SU-DHL-6 (cell line): ENCODE results near the gene RNF123.

Experiments used
- H2AFZ ChIP-seq: fragments of 200-600 bp; sonication (generic); 2 replicates; pipeline ENCODE4 v1.6.1; 2014; ENCODE audit warnings: low read depth, mild to moderate bottlenecking, moderate library complexity, mixed read lengths, antibody characterized with exemption, low read length; ENCODE audit not compliant: severe bottlenecking
- H3F3A ChIP-seq: fragments of 200-600 bp; shearing (Covaris generic); 2 replicates; pipeline ENCODE4 v1.6.0; 2016; ENCODE audit warnings: antibody characterized with exemption, mild to moderate bottlenecking; ENCODE audit not compliant: insufficient read depth
- H3K27ac ChIP-seq: fragments of 200-600 bp; sonication (generic); 2 replicates; pipeline ENCODE4 v1.5.1; 2016; ENCODE audit warnings: low read depth, mild to moderate bottlenecking, low read length, moderate library complexity, mixed read lengths
- H3K27me3 ChIP-seq: fragments of 200-600 bp; sonication (generic), shearing (Covaris generic); 2 replicates; pipeline ENCODE4 v1.6.0; 2014; ENCODE audit warnings: mild to moderate bottlenecking, low read length
- H3K36me3 ChIP-seq: fragments of 200-600 bp; sonication (generic); 2 replicates; pipeline ENCODE4 v1.6.1; 2014; ENCODE audit warnings: mild to moderate bottlenecking, low read length, mixed read lengths
- H3K4me2 ChIP-seq: fragments of 300-600, 200-600 bp; shearing (Covaris generic), sonication (generic); 2 replicates; pipeline ENCODE4 v1.6.0; 2014; ENCODE audit warnings: low read length, low read depth, mild to moderate bottlenecking; ENCODE audit not compliant: poor library complexity, severe bottlenecking
- H3K4me3 ChIP-seq: fragments of 200-600 bp; sonication (generic); 2 replicates; pipeline ENCODE4 v1.5.1; 2014; ENCODE audit warnings: antibody characterized with exemption, low read length, mild to moderate bottlenecking, mixed read lengths; ENCODE audit not compliant: insufficient read depth, poor library complexity, severe bottlenecking
- H3K79me2 ChIP-seq: fragments of 200-600 bp; sonication (generic); 2 replicates; pipeline ENCODE4 v1.6.1; 2014; ENCODE audit warnings: mild to moderate bottlenecking, low read length, moderate library complexity; ENCODE audit not compliant: insufficient read depth
- H3K9ac ChIP-seq: fragments of 200-600 bp; sonication (generic); 2 replicates; pipeline ENCODE4 v1.7.0; 2014; ENCODE audit warnings: mild to moderate bottlenecking, low read length
- H3K9me2 ChIP-seq: fragments of 200-600 bp; sonication (generic); replicated peaks from 2 replicates; pipeline ENCODE4 v1.6.1; 2014; ENCODE audit warnings: low read length; ENCODE audit not compliant: insufficient read depth
- H3K9me3 ChIP-seq: fragments of 200-600 bp; sonication (generic); 2 replicates; pipeline ENCODE4 v1.6.1; 2014; ENCODE audit warnings: low read length, mixed read lengths; ENCODE audit not compliant: insufficient read depth
- H4K20me1 ChIP-seq: fragments of 200-600 bp; sonication (generic); 2 replicates; pipeline ENCODE4 v1.6.1; 2014; ENCODE audit warnings: low read depth, mild to moderate bottlenecking, antibody characterized with exemption, low read length, moderate library complexity, mixed read lengths
- CTCF ChIP-seq: fragments of 200-600 bp; sonication (generic); IDR thresholded peaks from one replicate; pipeline ENCODE4 v1.5.1; 2017; ENCODE audit warnings: antibody characterized with exemption, mild to moderate bottlenecking, low read length, moderate library complexity; ENCODE audit not compliant: insufficient read depth, poor library complexity, severe bottlenecking
- EZH2phosphoT487 ChIP-seq: fragments of 200-600 bp; sonication (generic), shearing (Covaris generic); conservative IDR thresholded peaks from 2 replicates; pipeline ENCODE4 v1.6.1; 2018; ENCODE audit warnings: mild to moderate bottlenecking, antibody characterized with exemption, low read length, moderate library complexity, mixed read lengths

RNF123 gene

GRCh38 chr3:49670940-49671290, 18.4 kb upstream of the RNF123 start:
- Histone ChIP-seq H3K4me3 (no peak overlapping the region), H3K9me2 (no peaks in the 10 kb centered on the region), H3K27me3 (no peaks in the 10 kb centered on the region), H3K27ac (no peak overlapping the region), H3K4me2 (no peak overlapping the region), H3F3A (0 out of 2 replicates have a peak, but pooled peaks cover 5% of the 10 kb centered on the region), H4K20me1 (no peaks in the 10 kb centered on the region), H3K36me3 (no peaks in the 10 kb centered on the region), H3K9ac (no peak overlapping the region), H3K9me3 (no peaks in the 10 kb centered on the region), H3K79me2 (peaks cover 14% of the 10 kb centered on the region; the same call in 1 of the 2 replicates), H2AFZ (no peak overlapping the region)
- TF ChIP-seq CTCF = no peak
- no peak for TF ChIP-seq EZH2phosphoT487

GRCh38 chr3:49671291-49672288, 17.8 kb upstream of the RNF123 start:
- H3K27me3 ChIP-seq = no peaks in the 10 kb centered on the region
- H2AFZ ChIP-seq = no peak overlapping the region
- H3K4me2 ChIP-seq = peak overlapping the region; percentile 9
- H3K9me3 ChIP-seq = no peaks in the 10 kb centered on the region
- H3K79me2 ChIP-seq = peaks cover 14% of the 10 kb centered on the region; the same call in 1 of the 2 replicates
- H3K9me2 ChIP-seq = no peaks in the 10 kb centered on the region
- H3K9ac ChIP-seq = no peak overlapping the region
- no peak for TF ChIP-seq EZH2phosphoT487
- TF ChIP-seq CTCF = peak; percentile 70
- H3K27ac ChIP-seq = no peak overlapping the region; the same call in 1 of the 2 replicates
- H3F3A ChIP-seq = 0 out of 2 replicates have a peak, but pooled peaks cover 5% of the 10 kb centered on the region
- H3K36me3 ChIP-seq = no peaks in the 10 kb centered on the region
- no peaks in the 10 kb centered on the region for H4K20me1 ChIP-seq
- H3K4me3 ChIP-seq = no peak overlapping the region

GRCh38 chr3:49673121-49673714, 16.1 kb upstream of the RNF123 start:
- Histone ChIP-seq H3K9me3 (no peaks in the 10 kb centered on the region), H3K36me3 (no peaks in the 10 kb centered on the region), H4K20me1 (no peaks in the 10 kb centered on the region), H3K27ac (peak overlapping the region; percentile 84), H3K79me2 (peaks cover 14% of the 10 kb centered on the region; the same call in 1 of the 2 replicates), H3F3A (0 out of 2 replicates have a peak, but pooled peaks cover 5% of the 10 kb centered on the region), H3K4me2 (peak overlapping the region; percentile 94), H3K4me3 (peak overlapping the region; percentile 77), H3K9me2 (no peaks in the 10 kb centered on the region), H2AFZ (peak overlapping the region; percentile 23), H3K27me3 (no peaks in the 10 kb centered on the region), H3K9ac (peak overlapping the region; percentile 98)
- no peak for TF ChIP-seq EZH2phosphoT487
- no peak for TF ChIP-seq CTCF
